ENCODE measurements around the gene PRDX1.

The PRDX1 gene

GRCh38 chr1:45536886-45537285 lies 15.2 kb upstream of the PRDX1 start:
- Histone ChIP-seq H3K4me1 (ENCODE audit: control insufficient read depth, insufficient read depth, low read length) (peaks cover 3% of the 10 kb centered on the region; the same call in 1 of the 2 replicates), H3K27ac (ENCODE audit: extremely low read depth, low read depth, low read length) (no peak overlapping the region), H3K36me3 (ENCODE audit: control insufficient read depth in 2 of 2, insufficient read depth in 1 of 2, low read length in 2 of 2) (no peaks in the 10 kb centered on the region), H3K4me3 (ENCODE audit: low read depth, low read length) (no peak overlapping the region), H3K9me3 (ENCODE audit: control insufficient read depth, insufficient read depth, low read depth, low read length) (no peaks in the 10 kb centered on the region)
- no peak for TF ChIP-seq ZNF658 (tag by site-specific recombination; IDR thresholded peaks at IDR 0.05)
- TF ChIP-seq, protein P1, sequence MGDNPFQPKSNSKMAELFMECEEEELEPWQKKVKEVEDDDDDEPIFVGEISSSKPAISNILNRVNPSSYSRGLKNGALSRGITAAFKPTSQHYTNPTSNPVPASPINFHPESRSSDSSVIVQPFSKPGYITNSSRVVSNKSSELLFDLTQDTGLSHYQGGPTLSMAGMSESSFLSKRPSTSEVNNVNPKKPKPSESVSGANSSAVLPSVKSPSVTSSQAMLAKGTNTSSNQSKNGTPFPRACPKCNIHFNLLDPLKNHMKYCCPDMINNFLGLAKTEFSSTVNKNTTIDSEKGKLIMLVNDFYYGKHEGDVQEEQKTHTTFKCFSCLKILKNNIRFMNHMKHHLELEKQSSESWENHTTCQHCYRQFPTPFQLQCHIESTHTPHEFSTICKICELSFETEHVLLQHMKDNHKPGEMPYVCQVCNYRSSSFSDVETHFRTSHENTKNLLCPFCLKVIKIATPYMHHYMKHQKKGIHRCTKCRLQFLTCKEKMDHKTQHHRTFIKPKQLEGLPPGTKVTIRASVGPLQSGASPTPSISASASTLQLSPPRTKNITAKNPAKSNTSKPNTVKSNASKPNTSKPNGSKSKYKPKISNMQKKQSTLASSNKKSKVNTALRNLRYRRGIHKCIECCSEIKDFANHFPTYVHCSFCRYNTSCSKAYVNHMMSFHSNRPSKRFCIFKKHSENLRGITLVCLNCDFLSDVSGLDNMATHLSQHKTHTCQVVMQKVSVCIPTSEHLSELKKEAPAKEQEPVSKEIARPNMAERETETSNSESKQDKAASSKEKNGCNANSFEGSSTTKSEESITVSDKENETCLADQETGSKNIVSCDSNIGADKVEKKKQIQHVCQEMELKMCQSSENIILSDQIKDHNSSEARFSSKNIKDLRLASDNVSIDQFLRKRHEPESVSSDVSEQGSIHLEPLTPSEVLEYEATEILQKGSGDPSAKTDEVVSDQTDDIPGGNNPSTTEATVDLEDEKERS (tag by site-specific recombination; IDR thresholded peaks at IDR 0.05), result no peak
- TF ChIP-seq ZNF324 (tag by site-specific recombination; IDR thresholded peaks at IDR 0.05), result no peak
- no peak for TF ChIP-seq ZNF266 (tag by site-specific recombination; IDR thresholded peaks at IDR 0.05; ENCODE audit: low read depth)
- CTCF ChIA-PET, result interaction anchor here (2.5 kb wide), 1 partner anchor 33 kb away, joined by 17 read pairs; no protein-coding TSS in a partner anchor
- POLR2A ChIA-PET, result interaction anchor here (0.6 to 6.4 kb wide), 4 partner anchors 9 to 46 kb away, joined by 3 to 59 read pairs (median 6); partner anchors contain the start of genes AKR1A1, PRDX1 and TESK2

- ChIA-PET CTCF (interaction anchor here (2.5 kb wide), 1 partner anchor 34 kb away, joined by 17 read pairs; no protein-coding TSS in a partner anchor), POLR2A (interaction anchor here (0.6 to 6.4 kb wide), 4 partner anchors 10 to 45 kb away, joined by 3 to 59 read pairs (median 6); partner anchors contain the start of genes AKR1A1, PRDX1 and TESK2)
Measured at GRCh38 chr1:45535988-45536766, 14.5 kb upstream of the PRDX1 start.

GRCh38 chr1:45531873-45532272 lies 10.2 kb upstream of the PRDX1 start:
- peaks cover 3% of the 10 kb centered on the region; the same call in 1 of the 2 replicates for H3K4me1 ChIP-seq (ENCODE audit: control insufficient read depth, insufficient read depth, low read length)
- TF ChIP-seq, protein P2, sequence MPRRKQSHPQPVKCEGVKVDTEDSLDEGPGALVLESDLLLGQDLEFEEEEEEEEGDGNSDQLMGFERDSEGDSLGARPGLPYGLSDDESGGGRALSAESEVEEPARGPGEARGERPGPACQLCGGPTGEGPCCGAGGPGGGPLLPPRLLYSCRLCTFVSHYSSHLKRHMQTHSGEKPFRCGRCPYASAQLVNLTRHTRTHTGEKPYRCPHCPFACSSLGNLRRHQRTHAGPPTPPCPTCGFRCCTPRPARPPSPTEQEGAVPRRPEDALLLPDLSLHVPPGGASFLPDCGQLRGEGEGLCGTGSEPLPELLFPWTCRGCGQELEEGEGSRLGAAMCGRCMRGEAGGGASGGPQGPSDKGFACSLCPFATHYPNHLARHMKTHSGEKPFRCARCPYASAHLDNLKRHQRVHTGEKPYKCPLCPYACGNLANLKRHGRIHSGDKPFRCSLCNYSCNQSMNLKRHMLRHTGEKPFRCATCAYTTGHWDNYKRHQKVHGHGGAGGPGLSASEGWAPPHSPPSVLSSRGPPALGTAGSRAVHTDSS (tag by site-specific recombination; IDR thresholded peaks at IDR 0.05), result peak; percentile 82
- 0 out of 2 replicates have a peak, but pooled peaks have one; percentile 1 for TF ChIP-seq ZNF121 (tag by site-specific recombination; IDR thresholded peaks at IDR 0.05)
- TF ChIP-seq PATZ1 (tag by site-specific recombination; IDR thresholded peaks at IDR 0.05), result no peak
- H3K36me3 ChIP-seq (ENCODE audit: control insufficient read depth in 2 of 2, insufficient read depth in 1 of 2, low read length in 2 of 2), result no peaks in the 10 kb centered on the region
- no peaks in the 10 kb centered on the region for H3K9me3 ChIP-seq (ENCODE audit: control insufficient read depth, insufficient read depth, low read depth, low read length)
- no peak overlapping the region for H3K27ac ChIP-seq (ENCODE audit: extremely low read depth, low read depth, low read length)
- POLR2A ChIA-PET, result interaction anchor here (6.4 kb wide), 1 partner anchor 11 kb away, joined by 59 read pairs; the partner anchor contains the start of gene PRDX1
- no peak overlapping the region for H3K4me3 ChIP-seq (ENCODE audit: low read depth, low read length)
- CTCF ChIA-PET, result no interaction called here

More at GRCh38 chr1:45535988-45536766, 14.5 kb upstream of the PRDX1 start:
- Histone ChIP-seq H3K27ac (ENCODE audit: extremely low read depth, low read depth, low read length) (no peak overlapping the region), H3K4me3 (ENCODE audit: low read depth, low read length) (no peak overlapping the region), H3K4me1 (ENCODE audit: control insufficient read depth, insufficient read depth, low read length) (peaks cover 3% of the 10 kb centered on the region; the same call in 1 of the 2 replicates), H3K9me3 (ENCODE audit: control insufficient read depth, insufficient read depth, low read depth, low read length) (no peaks in the 10 kb centered on the region), H3K36me3 (ENCODE audit: control insufficient read depth in 2 of 2, insufficient read depth in 1 of 2, low read length in 2 of 2) (no peaks in the 10 kb centered on the region)
- no peak for TF ChIP-seq ZNF121 (tag by site-specific recombination; IDR thresholded peaks at IDR 0.05)
- TF ChIP-seq ZNF670 (tag by site-specific recombination; IDR thresholded peaks at IDR 0.05; ENCODE audit: low read depth), result no peak
- TF ChIP-seq KLF1 (tag by site-specific recombination; IDR thresholded peaks at IDR 0.05), result peak; percentile 91
- peak; percentile 17 for TF ChIP-seq SP7 (tag by site-specific recombination; IDR thresholded peaks at IDR 0.05)

Measured in HEK293 (cell line).